ENCODE data around the gene LIPG.

GRCh38 chr18:49566985-49567384, 5.1 kb downstream of the LIPG start:
- TF ChIP-seq, protein P1, sequence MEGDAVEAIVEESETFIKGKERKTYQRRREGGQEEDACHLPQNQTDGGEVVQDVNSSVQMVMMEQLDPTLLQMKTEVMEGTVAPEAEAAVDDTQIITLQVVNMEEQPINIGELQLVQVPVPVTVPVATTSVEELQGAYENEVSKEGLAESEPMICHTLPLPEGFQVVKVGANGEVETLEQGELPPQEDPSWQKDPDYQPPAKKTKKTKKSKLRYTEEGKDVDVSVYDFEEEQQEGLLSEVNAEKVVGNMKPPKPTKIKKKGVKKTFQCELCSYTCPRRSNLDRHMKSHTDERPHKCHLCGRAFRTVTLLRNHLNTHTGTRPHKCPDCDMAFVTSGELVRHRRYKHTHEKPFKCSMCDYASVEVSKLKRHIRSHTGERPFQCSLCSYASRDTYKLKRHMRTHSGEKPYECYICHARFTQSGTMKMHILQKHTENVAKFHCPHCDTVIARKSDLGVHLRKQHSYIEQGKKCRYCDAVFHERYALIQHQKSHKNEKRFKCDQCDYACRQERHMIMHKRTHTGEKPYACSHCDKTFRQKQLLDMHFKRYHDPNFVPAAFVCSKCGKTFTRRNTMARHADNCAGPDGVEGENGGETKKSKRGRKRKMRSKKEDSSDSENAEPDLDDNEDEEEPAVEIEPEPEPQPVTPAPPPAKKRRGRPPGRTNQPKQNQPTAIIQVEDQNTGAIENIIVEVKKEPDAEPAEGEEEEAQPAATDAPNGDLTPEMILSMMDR (IDR thresholded peaks at IDR 0.05), result no peak
- no peak for TF ChIP-seq POLR2A (IDR thresholded peaks at IDR 0.05)

Measured in esophagus squamous epithelium (tissue), 4 donors.